Smooth muscle cell (in vitro differentiated cells): ENCODE data around the gene ETV3. TPM values are rescaled to one million over a fixed set of nuclear protein-coding genes. Genes with fewer than 3 reads are reported as not detected.
A peak's percentile ranks its signal among the peaks of the same experiment; 100 is the strongest.

Source experiments
- DNase-seq: peaks from one replicate; lab custom pipeline; 2025; ENCODE audit not compliant: unreplicated experiment; lab: John Stamatoyannopoulos, UW
- H2AFZ ChIP-seq: fragments of 200-600 bp; sonication (generic); 2 replicates; pipeline ENCODE4 v1.6.0; 2016; ENCODE audit warnings: antibody characterized with exemption, low read depth, mild to moderate bottlenecking
- H3F3A ChIP-seq: fragments of 200-600 bp; sonication (generic); 2 replicates; pipeline ENCODE4 v1.6.0; 2017; ENCODE audit warnings: antibody characterized with exemption, low read depth
- H3K27ac ChIP-seq: fragments of 200-600 bp; sonication (generic); 2 replicates; pipeline ENCODE4 v1.5.1; 2016; ENCODE audit warnings: low read depth, mild to moderate bottlenecking
- H3K27me3 ChIP-seq: fragments of 200-600 bp; sonication (generic); 2 replicates; pipeline ENCODE4 v1.6.1; 2016; ENCODE audit warnings: low read depth, mild to moderate bottlenecking
- H3K36me3 ChIP-seq: fragments of 200-600 bp; sonication (generic); 2 replicates; pipeline ENCODE4 v1.5.1; 2016; ENCODE audit warnings: low read depth
- H3K4me1 ChIP-seq: fragments of 200-600 bp; sonication (generic); 2 replicates; pipeline ENCODE4 v1.5.1; 2016; ENCODE audit warnings: low read depth
- H3K4me2 ChIP-seq: fragments of 200-600 bp; sonication (generic); 2 replicates; pipeline ENCODE4 v1.6.0; 2016; ENCODE audit warnings: mild to moderate bottlenecking
- H3K4me3 ChIP-seq: fragments of 200-600 bp; sonication (generic); 2 replicates; pipeline ENCODE4 v1.5.1; 2016; ENCODE audit warnings: mild to moderate bottlenecking
- H3K79me2 ChIP-seq: fragments of 200-600 bp; sonication (generic); 2 replicates; pipeline ENCODE4 v1.6.0; 2016; ENCODE audit warnings: low read depth, mild to moderate bottlenecking
- H3K9ac ChIP-seq: fragments of 200-600 bp; sonication (generic); 2 replicates; pipeline ENCODE4 v1.6.0; 2016; ENCODE audit warnings: low read depth
- H3K9me3 ChIP-seq: fragments of 200-600 bp; sonication (generic); replicated peaks from 2 replicates; pipeline ENCODE4 v1.5.1; 2016; ENCODE audit warnings: low read depth
- H4K20me1 ChIP-seq: fragments of 200-600 bp; sonication (generic); 2 replicates; pipeline ENCODE4 v1.6.0; 2016; ENCODE audit warnings: low read depth
- WGBS: methylation state at CpG from one replicate; pipeline ENCODE4 v1.1.7; 2016; ENCODE audit warnings: low lambda C conversion rate; 5-methylcytosine and 5-hydroxymethylcytosine counted together
- polyA plus RNA-seq: library from polyadenylated mRNA; unstranded; fragments of >200 nt; fragmentation: Nextera tagmentation; extraction: Ambion mirVana; gene quantifications from 2 replicates; pipeline ENCODE4 v1.2.1, GENCODE V29; 2016
- total RNA-seq: library from RNA; depleted of rRNA; stranded (reverse); fragments of >200 nt; gene quantifications from 2 replicates; pipeline ENCODE4 v1.2.3, GENCODE V29; 2014
- TF ChIP-seq, protein P1 (sequence below): fragments of 200-600 bp; sonication (generic); IDR thresholded peaks from 2 replicates; pipeline ENCODE4 v1.5.1; 2017; ENCODE audit warnings: borderline replicate concordance, mild to moderate bottlenecking, antibody characterized with exemption; ENCODE audit not compliant: insufficient read depth, poor library complexity, severe bottlenecking

ETV3 gene
- total and polyA plus RNA-seq, 2 experiments from 2014 or later, result 11.4 to 33.2 TPM

DNA sequence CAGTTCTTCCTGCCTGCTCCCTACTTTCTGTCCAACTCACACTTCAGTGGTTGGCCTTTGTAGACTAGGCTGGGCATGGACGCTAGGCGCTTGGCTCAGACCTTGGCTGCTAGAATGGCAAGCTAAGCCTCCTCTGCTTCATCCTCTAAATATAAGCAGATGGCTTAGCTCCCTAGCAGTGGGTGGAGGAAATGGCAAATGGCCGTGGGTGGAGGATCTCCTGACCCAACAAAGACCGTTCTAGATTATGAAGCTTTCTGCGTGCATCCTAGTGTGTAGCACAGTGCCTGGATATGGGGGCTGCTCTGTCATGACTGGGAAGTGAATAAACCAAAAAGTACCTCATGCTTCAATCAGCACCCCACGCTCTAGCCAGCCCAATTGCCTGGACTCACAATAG, 28.2 kb downstream of the ETV3 start:
- Histone ChIP-seq H3K27ac (no peak overlapping the region), H3K79me2 (no peaks in the 10 kb centered on the region), H3K36me3 (no peaks in the 10 kb centered on the region), H3K4me2 (no peak overlapping the region), H3K4me1 (peaks cover 11% of the 10 kb centered on the region), H2AFZ (no peak overlapping the region), H4K20me1 (no peaks in the 10 kb centered on the region), H3K4me3 (no peak overlapping the region), H3K9me3 (no peaks in the 10 kb centered on the region), H3F3A (no peaks in the 10 kb centered on the region), H3K27me3 (no peaks in the 10 kb centered on the region), H3K9ac (no peak overlapping the region)
- TF ChIP-seq, protein P1, sequence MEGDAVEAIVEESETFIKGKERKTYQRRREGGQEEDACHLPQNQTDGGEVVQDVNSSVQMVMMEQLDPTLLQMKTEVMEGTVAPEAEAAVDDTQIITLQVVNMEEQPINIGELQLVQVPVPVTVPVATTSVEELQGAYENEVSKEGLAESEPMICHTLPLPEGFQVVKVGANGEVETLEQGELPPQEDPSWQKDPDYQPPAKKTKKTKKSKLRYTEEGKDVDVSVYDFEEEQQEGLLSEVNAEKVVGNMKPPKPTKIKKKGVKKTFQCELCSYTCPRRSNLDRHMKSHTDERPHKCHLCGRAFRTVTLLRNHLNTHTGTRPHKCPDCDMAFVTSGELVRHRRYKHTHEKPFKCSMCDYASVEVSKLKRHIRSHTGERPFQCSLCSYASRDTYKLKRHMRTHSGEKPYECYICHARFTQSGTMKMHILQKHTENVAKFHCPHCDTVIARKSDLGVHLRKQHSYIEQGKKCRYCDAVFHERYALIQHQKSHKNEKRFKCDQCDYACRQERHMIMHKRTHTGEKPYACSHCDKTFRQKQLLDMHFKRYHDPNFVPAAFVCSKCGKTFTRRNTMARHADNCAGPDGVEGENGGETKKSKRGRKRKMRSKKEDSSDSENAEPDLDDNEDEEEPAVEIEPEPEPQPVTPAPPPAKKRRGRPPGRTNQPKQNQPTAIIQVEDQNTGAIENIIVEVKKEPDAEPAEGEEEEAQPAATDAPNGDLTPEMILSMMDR, result no peak
- no peak for DNase-seq
- WGBS, result 48% methylated on average over 6 of the region's 6 CpGs

DNA sequence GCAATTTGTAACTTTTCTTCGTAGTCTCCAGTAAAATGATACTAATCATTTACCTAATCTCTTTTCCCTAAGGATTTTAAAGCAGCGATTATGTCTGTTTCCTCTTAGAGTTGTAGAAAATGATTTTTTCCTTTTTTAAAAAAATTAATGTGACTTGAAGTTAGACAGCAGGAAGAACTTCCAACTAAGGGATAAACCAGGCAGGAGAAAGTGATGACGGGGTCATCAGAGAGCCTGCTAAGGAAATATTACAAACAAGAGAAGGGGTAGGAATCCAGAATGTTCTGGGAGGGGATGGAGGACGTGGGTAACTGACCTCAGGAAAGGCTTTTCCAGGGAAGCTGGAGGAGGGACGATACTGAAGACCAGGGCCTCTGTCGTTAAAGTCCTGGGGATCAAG, 29.7 kb downstream of the ETV3 start:
- Histone ChIP-seq H3F3A (no peaks in the 10 kb centered on the region), H4K20me1 (no peaks in the 10 kb centered on the region), H3K79me2 (no peaks in the 10 kb centered on the region), H3K4me1 (peaks cover 6% of the 10 kb centered on the region), H2AFZ (no peak overlapping the region), H3K4me3 (no peak overlapping the region), H3K27me3 (no peaks in the 10 kb centered on the region), H3K27ac (no peak overlapping the region), H3K36me3 (no peaks in the 10 kb centered on the region), H3K9ac (no peak overlapping the region), H3K4me2 (no peak overlapping the region), H3K9me3 (no peaks in the 10 kb centered on the region)
- TF ChIP-seq, protein P1, result no peak
- 80% methylated on average over 6 of the region's 6 CpGs for WGBS
- DNase-seq, result no peak

DNA sequence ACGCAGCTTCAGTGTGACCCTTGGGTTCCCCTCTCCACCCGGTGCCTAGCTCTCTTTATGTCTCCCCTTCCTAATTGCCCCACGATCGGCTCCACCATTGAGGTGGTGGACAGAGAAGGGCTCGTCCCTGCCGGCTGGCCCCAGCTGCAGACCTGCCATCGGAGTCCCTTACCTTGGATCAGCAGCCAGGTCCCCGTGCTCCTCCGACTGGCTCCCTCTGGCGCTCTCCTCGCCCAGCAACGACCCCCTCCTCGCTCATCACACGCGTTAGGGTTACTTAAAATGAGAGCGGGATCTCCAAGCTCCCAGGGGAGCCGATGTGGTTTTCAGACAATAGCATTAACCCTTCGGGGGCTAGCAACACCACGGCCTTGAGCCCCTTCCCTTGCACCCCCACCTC, 30.5 kb downstream of the ETV3 start:
- Histone ChIP-seq H4K20me1 (no peaks in the 10 kb centered on the region), H3K27me3 (no peaks in the 10 kb centered on the region), H3K79me2 (no peaks in the 10 kb centered on the region), H3F3A (no peaks in the 10 kb centered on the region), H3K4me1 (peaks cover 6% of the 10 kb centered on the region), H3K9ac (no peak overlapping the region), H3K27ac (no peak overlapping the region), H3K36me3 (no peaks in the 10 kb centered on the region), H2AFZ (no peak overlapping the region), H3K9me3 (no peaks in the 10 kb centered on the region), H3K4me2 (no peak overlapping the region), H3K4me3 (no peak overlapping the region)
- WGBS, result 79% methylated on average over 19 of the region's 19 CpGs
- TF ChIP-seq, protein P1, result no peak
- no peak for DNase-seq

DNA sequence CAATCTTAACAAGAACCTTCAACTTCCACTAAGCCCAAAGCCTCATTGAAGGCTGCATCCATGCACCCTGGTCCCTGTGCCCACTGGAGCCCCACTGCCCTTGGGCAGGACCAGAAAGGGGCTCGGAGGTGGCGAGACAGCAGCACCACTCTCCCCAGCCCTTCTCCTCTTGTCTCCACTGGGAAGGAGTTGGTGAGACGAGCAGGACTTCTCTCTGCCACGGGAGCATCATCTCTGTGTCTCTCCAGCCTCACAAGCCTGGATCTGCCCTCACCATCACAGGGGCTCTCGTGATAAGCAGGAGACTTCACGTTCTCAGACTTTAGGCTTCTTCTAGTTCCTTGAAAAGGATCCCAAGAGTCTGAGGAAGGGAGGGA, 31.4 kb downstream of the ETV3 start:
- Histone ChIP-seq H3K4me2 (peak overlapping the region; percentile 39), H3K36me3 (no peaks in the 10 kb centered on the region), H3K79me2 (no peaks in the 10 kb centered on the region), H3K9ac (peak overlapping the region; percentile 83), H3K27ac (peak overlapping the region; percentile 90), H4K20me1 (no peaks in the 10 kb centered on the region), H3K4me1 (peaks cover 6% of the 10 kb centered on the region), H2AFZ (peak overlapping the region; percentile 91), H3K27me3 (no peaks in the 10 kb centered on the region), H3K9me3 (no peaks in the 10 kb centered on the region), H3K4me3 (no peak overlapping the region), H3F3A (no peaks in the 10 kb centered on the region)
- 83% methylated on average over 6 of the region's 6 CpGs for WGBS
- TF ChIP-seq, protein P1, result no peak
- DNase-seq, result no peak
